ENCODE data around the gene CCNB2. TPM values are rescaled to one million over a fixed set of nuclear protein-coding genes. Genes with fewer than 3 reads are reported as not detected.

The CCNB2 gene
- total and polyA plus RNA-seq, 2 donors (not counting 1 experiment from before 2014, with no cell fraction given): 18.5 to 19.3 TPM

GRCh38 chr15:59116771-59117170, 11.8 kb downstream of the CCNB2 start:
- no peaks in the 10 kb centered on the region for H3K4me1 ChIP-seq (ENCODE audit: control insufficient read depth, extremely low read depth, insufficient read depth, low read length)
- H2AFZ ChIP-seq (ENCODE audit: low read length): no peak overlapping the region
- no peak for TF ChIP-seq EZH2 (IDR thresholded peaks at IDR 0.05; ENCODE audit: low read length, missing control alignments)
- TF ChIP-seq, protein P1, sequence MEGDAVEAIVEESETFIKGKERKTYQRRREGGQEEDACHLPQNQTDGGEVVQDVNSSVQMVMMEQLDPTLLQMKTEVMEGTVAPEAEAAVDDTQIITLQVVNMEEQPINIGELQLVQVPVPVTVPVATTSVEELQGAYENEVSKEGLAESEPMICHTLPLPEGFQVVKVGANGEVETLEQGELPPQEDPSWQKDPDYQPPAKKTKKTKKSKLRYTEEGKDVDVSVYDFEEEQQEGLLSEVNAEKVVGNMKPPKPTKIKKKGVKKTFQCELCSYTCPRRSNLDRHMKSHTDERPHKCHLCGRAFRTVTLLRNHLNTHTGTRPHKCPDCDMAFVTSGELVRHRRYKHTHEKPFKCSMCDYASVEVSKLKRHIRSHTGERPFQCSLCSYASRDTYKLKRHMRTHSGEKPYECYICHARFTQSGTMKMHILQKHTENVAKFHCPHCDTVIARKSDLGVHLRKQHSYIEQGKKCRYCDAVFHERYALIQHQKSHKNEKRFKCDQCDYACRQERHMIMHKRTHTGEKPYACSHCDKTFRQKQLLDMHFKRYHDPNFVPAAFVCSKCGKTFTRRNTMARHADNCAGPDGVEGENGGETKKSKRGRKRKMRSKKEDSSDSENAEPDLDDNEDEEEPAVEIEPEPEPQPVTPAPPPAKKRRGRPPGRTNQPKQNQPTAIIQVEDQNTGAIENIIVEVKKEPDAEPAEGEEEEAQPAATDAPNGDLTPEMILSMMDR (conservative IDR thresholded peaks at IDR 0.05 in 1 of 2, IDR thresholded peaks at IDR 0.05 in 1 of 2; ENCODE audit: low read depth in 1 of 2, low read length in 2 of 2): no peak
- DNase-seq (ENCODE audit: low read depth in 2 of 2): no peak
- H3K4me2 ChIP-seq (ENCODE audit: extremely low read depth, insufficient read depth, low read length): no peak overlapping the region
- no peaks in the 10 kb centered on the region for H3K9me3 ChIP-seq (ENCODE audit: control insufficient read depth, insufficient read depth, low read depth, low read length)
- H3K27ac ChIP-seq (ENCODE audit: insufficient read depth, low read length): no peak overlapping the region
- H4K20me1 ChIP-seq (ENCODE audit: control insufficient read depth, extremely low read depth, insufficient read depth, low read length): no peaks in the 10 kb centered on the region
- H3K36me3 ChIP-seq (ENCODE audit: control insufficient read depth, insufficient read depth, low read length): peaks cover 7% of the 10 kb centered on the region
- peaks cover 2% of the 10 kb centered on the region for H3K79me2 ChIP-seq (ENCODE audit: control insufficient read depth, insufficient read depth, low read length)
- H3K4me3 ChIP-seq (replicated peaks in 1 of 4; ENCODE audit: control extremely low read depth in 1 of 4, insufficient read depth in 1 of 4, low read depth in 3 of 4, low read length in 4 of 4): no peak overlapping the region
- no peaks in the 10 kb centered on the region for H3K27me3 ChIP-seq (ENCODE audit: control insufficient read depth, insufficient read depth, low read length)
- no peak overlapping the region for H3K9ac ChIP-seq (ENCODE audit: insufficient read depth, low read length)

DNA sequence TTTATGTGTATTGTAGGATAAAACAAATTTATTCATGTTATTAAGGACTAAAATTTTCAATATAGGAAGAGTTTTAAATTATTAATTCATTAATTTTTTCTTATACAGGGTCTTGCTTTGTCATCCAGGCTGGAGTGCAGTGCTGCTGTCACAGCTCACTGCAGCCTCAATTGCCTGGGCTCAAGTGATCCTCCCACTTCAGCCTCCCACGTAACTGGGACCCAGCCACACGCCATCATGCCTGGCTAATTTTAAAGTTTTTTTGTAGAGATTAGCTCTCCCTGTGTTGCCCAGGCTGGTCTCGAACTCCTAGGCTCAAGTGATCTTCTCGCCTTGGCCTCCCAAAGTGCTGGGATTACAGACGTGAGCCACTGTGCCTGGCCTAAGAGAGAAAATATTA, 14.7 kb downstream of the CCNB2 start:
- Histone ChIP-seq H3K79me2 (ENCODE audit: control insufficient read depth, insufficient read depth, low read length) (no peaks in the 10 kb centered on the region), H3K27me3 (ENCODE audit: control insufficient read depth, insufficient read depth, low read length) (no peaks in the 10 kb centered on the region), H2AFZ (ENCODE audit: low read length) (no peak overlapping the region), H3K9me3 (ENCODE audit: control insufficient read depth, insufficient read depth, low read depth, low read length) (no peaks in the 10 kb centered on the region), H3K4me1 (ENCODE audit: control insufficient read depth, extremely low read depth, insufficient read depth, low read length) (no peaks in the 10 kb centered on the region), H3K27ac (ENCODE audit: insufficient read depth, low read length) (no peak overlapping the region), H3K9ac (ENCODE audit: insufficient read depth, low read length) (no peak overlapping the region), H3K4me2 (ENCODE audit: extremely low read depth, insufficient read depth, low read length) (no peak overlapping the region), H4K20me1 (ENCODE audit: control insufficient read depth, extremely low read depth, insufficient read depth, low read length) (no peaks in the 10 kb centered on the region), H3K4me3 (replicated peaks in 1 of 4; ENCODE audit: control extremely low read depth in 1 of 4, insufficient read depth in 1 of 4, low read depth in 3 of 4, low read length in 4 of 4) (no peak overlapping the region), H3K36me3 (ENCODE audit: control insufficient read depth, insufficient read depth, low read length) (peaks cover 6% of the 10 kb centered on the region)
- TF ChIP-seq EZH2 (IDR thresholded peaks at IDR 0.05; ENCODE audit: low read length, missing control alignments): no peak
- DNase-seq (ENCODE audit: low read depth in 2 of 2): no peak

- Histone ChIP-seq H3K4me1 (ENCODE audit: control insufficient read depth, extremely low read depth, insufficient read depth, low read length) (no peaks in the 10 kb centered on the region), H3K27me3 (ENCODE audit: control insufficient read depth, insufficient read depth, low read length) (no peaks in the 10 kb centered on the region), H3K4me2 (ENCODE audit: extremely low read depth, insufficient read depth, low read length) (no peak overlapping the region), H3K79me2 (ENCODE audit: control insufficient read depth, insufficient read depth, low read length) (no peaks in the 10 kb centered on the region), H4K20me1 (ENCODE audit: control insufficient read depth, extremely low read depth, insufficient read depth, low read length) (no peaks in the 10 kb centered on the region), H3K36me3 (ENCODE audit: control insufficient read depth, insufficient read depth, low read length) (peaks cover 6% of the 10 kb centered on the region), H3K9me3 (ENCODE audit: control insufficient read depth, insufficient read depth, low read depth, low read length) (no peaks in the 10 kb centered on the region), H2AFZ (ENCODE audit: low read length) (no peak overlapping the region), H3K27ac (ENCODE audit: insufficient read depth, low read length) (no peak overlapping the region), H3K4me3 (replicated peaks in 1 of 4; ENCODE audit: control extremely low read depth in 1 of 4, insufficient read depth in 1 of 4, low read depth in 3 of 4, low read length in 4 of 4) (no peak overlapping the region), H3K9ac (ENCODE audit: insufficient read depth, low read length) (no peak overlapping the region)
- no peak for DNase-seq (ENCODE audit: low read depth in 2 of 2)
- TF ChIP-seq, protein P1 (conservative IDR thresholded peaks at IDR 0.05 in 1 of 2, IDR thresholded peaks at IDR 0.05 in 1 of 2; ENCODE audit: low read depth in 1 of 2, low read length in 2 of 2): no peak
- no peak for TF ChIP-seq EZH2 (IDR thresholded peaks at IDR 0.05; ENCODE audit: low read length, missing control alignments)
These were observed 16.0 kb downstream of the CCNB2 start for GRCh38 chr15:59120937-59121336.
